DMS 273 (cell line): ENCODE results near the gene HSFX2.
A peak's percentile ranks its signal among the peaks of the same experiment; 100 is the strongest.
"Not testable (repeated sequence)": the region's sequence is repeated elsewhere in the genome, so short reads cannot be mapped to it uniquely, and the experiment has no call there.

ENCODE experiments used
- DNase-seq: peaks from one replicate; lab custom pipeline; 2025; ENCODE audit not compliant: unreplicated experiment; lab: John Stamatoyannopoulos, UW

HSFX2 gene

GRCh38 chrX:149590993-149591392, 4.1 kb downstream of the HSFX2 start:
- DNase-seq: not testable (repeated sequence)

- not testable (repeated sequence) for DNase-seq
These were observed 7.8 kb downstream of the HSFX2 start, which contains the start of gene MAGEA9B for GRCh38 chrX:149587359-149587758. MAGEA9B (minus strand) TSS chrX:149587459; CDS start chrX:149583179, 4,280 bp downstream.

- DNase-seq: not testable (repeated sequence)
These were observed 9.5 kb downstream of the HSFX2 start for GRCh38 chrX:149585631-149586030.

- not testable (repeated sequence) for DNase-seq
These were observed 21.7 kb downstream of the HSFX2 start for GRCh38 chrX:149573456-149573855.

GRCh38 chrX:149572743-149573142, 22.4 kb downstream of the HSFX2 start:
- DNase-seq: no peak

GRCh38 chrX:149571770-149572169, 23.3 kb downstream of the HSFX2 start:
- DNase-seq: no peak

GRCh38 chrX:149570668-149571067, 24.4 kb downstream of the HSFX2 start:
- DNase-seq: no peak

- no peak for DNase-seq
These were observed 25.3 kb downstream of the HSFX2 start for GRCh38 chrX:149569770-149570169.

GRCh38 chrX:149568701-149569296, 26.3 kb downstream of the HSFX2 start:
- no peak for DNase-seq

- DNase-seq: no peak
These were observed 27.3 kb downstream of the HSFX2 start for GRCh38 chrX:149567621-149568417.

GRCh38 chrX:149563359-149563758, 31.8 kb downstream of the HSFX2 start:
- DNase-seq: no peak

GRCh38 chrX:149555251-149555650, 39.9 kb downstream of the HSFX2 start:
- not testable (repeated sequence) for DNase-seq

GRCh38 chrX:149551939-149552248, 43.2 kb downstream of the HSFX2 start:
- not testable (repeated sequence) for DNase-seq

- not testable (repeated sequence) for DNase-seq
These were observed 43.7 kb downstream of the HSFX2 start for GRCh38 chrX:149551245-149551938.

GRCh38 chrX:149550454-149550853, 44.7 kb downstream of the HSFX2 start:
- not testable (repeated sequence) for DNase-seq

- DNase-seq: not testable (repeated sequence)
These were observed 45.4 kb downstream of the HSFX2 start, which contains the start of gene HSFX3 for GRCh38 chrX:149549701-149550100. HSFX3 (minus strand) TSS chrX:149549924; CDS start chrX:149549852, 72 bp downstream.

- DNase-seq: not testable (repeated sequence)
These were observed 47.3 kb downstream of the HSFX2 start for GRCh38 chrX:149547782-149548181.

- not testable (repeated sequence) for DNase-seq
These were observed 48.2 kb downstream of the HSFX2 start for GRCh38 chrX:149546962-149547361.

GRCh38 chrX:149545545-149546543, 49.3 kb downstream of the HSFX2 start:
- DNase-seq: peak; percentile 56
